Stimulated activated CD8-positive, alpha-beta memory T cell treated with anti-CD3 and anti-CD28 coated beads, Interleukin-12 subunit alpha, Interleukin-12 subunit beta, amount 100 ng/mL, for 1 hour (primary cell): Measurements from ENCODE around the gene MGAM2.

ENCODE experiments used
- DNase-seq: peaks from one replicate; pipeline ENCODE4 v3.0.0-alpha.2; 2020; ENCODE audit warnings: low read depth

The MGAM2 gene

GRCh38 chr7:142177869-142178268 is 66.4 kb downstream of the MGAM2 start:
- DNase-seq, result no peak

- DNase-seq, result no peak
These were observed 68.9 kb downstream of the MGAM2 start for GRCh38 chr7:142180426-142180825.

GRCh38 chr7:142181211-142181610 is 69.7 kb downstream of the MGAM2 start:
- DNase-seq, result no peak

GRCh38 chr7:142181966-142182365 is 70.4 kb downstream of the MGAM2 start:
- DNase-seq, result no peak

GRCh38 chr7:142185069-142185468 is 73.6 kb downstream of the MGAM2 start:
- no peak for DNase-seq

- no peak for DNase-seq
These were observed 74.3 kb downstream of the MGAM2 start for GRCh38 chr7:142185801-142186200.

- DNase-seq, result no peak
These were observed 76.6 kb downstream of the MGAM2 start for GRCh38 chr7:142188154-142188553.

- no peak for DNase-seq
These were observed 77.3 kb downstream of the MGAM2 start for GRCh38 chr7:142188846-142189245.

GRCh38 chr7:142194201-142194600 is 82.7 kb downstream of the MGAM2 start:
- DNase-seq, result no peak

- DNase-seq, result no peak
These were observed 84.7 kb downstream of the MGAM2 start for GRCh38 chr7:142196066-142196840.

- DNase-seq, result no peak
These were observed 88.7 kb downstream of the MGAM2 start for GRCh38 chr7:142200206-142200605.

GRCh38 chr7:142228537-142229104 is 117.1 kb downstream of the MGAM2 start:
- no peak for DNase-seq

GRCh38 chr7:142231716-142232115 is 120.2 kb downstream of the MGAM2 start:
- DNase-seq, result no peak

- no peak for DNase-seq
These were observed 129.0 kb downstream of the MGAM2 start for GRCh38 chr7:142240546-142240945.

GRCh38 chr7:142243823-142244222 is 132.3 kb downstream of the MGAM2 start:
- no peak for DNase-seq

GRCh38 chr7:142248166-142249160 is 136.9 kb downstream of the MGAM2 start:
- no peak for DNase-seq

GRCh38 chr7:142249918-142250317 is 138.4 kb downstream of the MGAM2 start:
- DNase-seq, result no peak

GRCh38 chr7:142250705-142251104 is 139.2 kb downstream of the MGAM2 start:
- DNase-seq, result no peak

GRCh38 chr7:142257958-142258357 is 146.4 kb downstream of the MGAM2 start, which contains the start of gene PRSS58:
Gene PRSS58, minus strand, starts transcription at chr7:142258058. Its CDS starts 351 bp downstream, at chr7:142257707.
- no peak for DNase-seq

- no peak for DNase-seq
These were observed 152.3 kb downstream of the MGAM2 start for GRCh38 chr7:142263598-142264380.
